Epidermal melanocyte (primary cell): ENCODE data around the gene NR5A1.

Experiments
- DNase-seq: peaks from one replicate; pipeline ENCODE4 v3.0.0; 2011; ENCODE audit warnings: low spot score; ENCODE audit not compliant: insufficient read length

The NR5A1 gene

GRCh38 chr9:124499216-124499615 lies 8.0 kb downstream of the NR5A1 start:
- DNase-seq, result no peak

GRCh38 chr9:124498499-124499146 lies 8.6 kb downstream of the NR5A1 start:
- no peak for DNase-seq

GRCh38 chr9:124498040-124498439 lies 9.2 kb downstream of the NR5A1 start:
- no peak for DNase-seq

- DNase-seq, result no peak
Observed at GRCh38 chr9:124497441-124497840, 9.8 kb downstream of the NR5A1 start.

- DNase-seq, result no peak
Observed at GRCh38 chr9:124496463-124496862, 10.7 kb downstream of the NR5A1 start.

- DNase-seq, result no peak
Observed at GRCh38 chr9:124496075-124496449, 11.1 kb downstream of the NR5A1 start.

GRCh38 chr9:124495126-124496074 lies 11.8 kb downstream of the NR5A1 start:
- DNase-seq, result no peak

- DNase-seq, result no peak
Observed at GRCh38 chr9:124493794-124494479, 13.3 kb downstream of the NR5A1 start.

GRCh38 chr9:124493218-124493617 lies 14.0 kb downstream of the NR5A1 start:
- DNase-seq, result no peak

GRCh38 chr9:124492818-124493217 lies 14.4 kb downstream of the NR5A1 start:
- no peak for DNase-seq

- no peak for DNase-seq
Observed at GRCh38 chr9:124491049-124491975, 15.9 kb downstream of the NR5A1 start.

- DNase-seq, result no peak
Observed at GRCh38 chr9:124490004-124490403, 17.2 kb downstream of the NR5A1 start.

- DNase-seq, result no peak
Observed at GRCh38 chr9:124489222-124489621, 18.0 kb downstream of the NR5A1 start.

GRCh38 chr9:124488641-124489210 lies 18.5 kb downstream of the NR5A1 start:
- DNase-seq, result no peak

GRCh38 chr9:124487260-124488182 lies 19.7 kb downstream of the NR5A1 start:
- no peak for DNase-seq

- no peak for DNase-seq
Observed at GRCh38 chr9:124486778-124487259, 20.4 kb downstream of the NR5A1 start.

- no peak for DNase-seq
Observed at GRCh38 chr9:124485936-124486335, 21.3 kb downstream of the NR5A1 start.

- no peak for DNase-seq
Observed at GRCh38 chr9:124485201-124485600, 22.0 kb downstream of the NR5A1 start.

GRCh38 chr9:124483481-124483880 lies 23.7 kb downstream of the NR5A1 start:
- DNase-seq, result no peak
